ENCODE measurements around the gene GINS2.

Gene GINS2

DNA sequence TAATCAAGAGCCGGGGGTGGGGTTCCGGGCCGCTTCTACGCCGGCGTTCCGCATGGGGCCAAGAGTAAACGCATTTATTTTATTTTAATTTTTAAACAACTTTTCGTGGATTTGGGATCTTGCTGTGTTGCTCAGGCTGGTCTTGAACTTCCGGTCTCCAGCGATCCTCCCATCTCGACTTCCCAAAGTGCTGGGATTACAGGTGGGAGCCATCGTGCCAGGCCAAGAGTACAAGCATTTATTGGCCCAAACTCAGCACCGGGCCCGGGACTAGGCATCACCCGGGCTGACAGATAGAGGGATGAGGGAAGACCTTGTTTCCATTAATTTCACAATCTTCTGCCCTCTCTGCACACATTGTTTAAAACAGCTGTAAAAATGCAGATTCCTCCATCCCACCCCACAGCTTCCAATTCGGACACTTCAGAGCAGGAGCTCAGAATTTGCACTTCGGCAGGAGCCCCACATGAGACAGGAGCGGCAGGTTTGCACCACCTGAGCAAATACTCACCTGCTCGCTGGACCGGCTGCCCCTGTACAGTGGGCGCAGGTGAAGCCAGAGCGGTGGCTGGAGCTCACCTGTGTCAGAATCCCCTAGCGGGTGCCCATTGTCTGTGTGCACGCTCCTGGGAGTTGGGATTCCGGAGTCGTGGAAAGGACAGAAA lies 663 bp upstream of the GINS2 start:
- no peak for DNase-seq

DNA sequence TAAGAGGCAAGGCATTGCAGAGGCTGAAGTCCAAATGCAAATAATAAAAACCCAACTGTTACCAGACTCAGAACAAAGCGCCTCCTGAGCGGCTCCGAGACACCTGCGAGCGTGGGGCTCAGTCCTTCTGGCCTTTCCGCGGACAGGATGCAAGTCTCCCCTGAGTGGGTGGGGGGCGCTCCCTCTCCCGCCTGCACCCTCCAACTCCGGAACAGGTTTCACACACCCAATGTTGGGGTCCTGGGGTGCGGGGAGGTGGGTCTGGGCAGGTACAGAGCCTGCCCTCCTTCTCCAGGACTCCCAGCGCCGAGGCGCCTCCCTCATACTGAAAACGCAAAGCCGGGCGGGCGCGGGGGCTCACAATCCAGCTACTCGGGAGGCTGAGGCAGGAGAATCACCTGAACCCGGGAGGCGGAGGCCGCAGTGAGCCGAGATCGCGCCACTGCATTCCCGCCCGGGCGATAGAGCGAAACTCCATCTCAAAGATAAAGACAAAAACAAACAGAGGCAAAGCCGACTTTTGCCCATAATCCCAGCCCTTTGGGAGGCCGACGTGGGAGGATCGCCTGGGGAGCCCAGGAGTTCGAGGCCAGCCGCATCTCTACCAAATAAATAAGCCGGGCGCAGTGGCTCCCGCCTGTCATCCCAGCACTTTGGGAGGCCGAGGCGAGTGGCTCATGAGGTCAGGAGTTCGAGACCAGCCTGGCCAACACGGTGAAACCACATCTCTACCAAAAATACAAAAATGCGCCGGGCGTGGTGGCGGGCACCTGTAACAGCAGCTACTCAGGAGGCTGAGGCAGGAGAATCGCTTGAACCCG lies 893 bp downstream of the GINS2 start:
- no peak for DNase-seq

GRCh38 chr16:85686912-85687591 lies 1.7 kb downstream of the GINS2 start:
- no peak for DNase-seq

DNA sequence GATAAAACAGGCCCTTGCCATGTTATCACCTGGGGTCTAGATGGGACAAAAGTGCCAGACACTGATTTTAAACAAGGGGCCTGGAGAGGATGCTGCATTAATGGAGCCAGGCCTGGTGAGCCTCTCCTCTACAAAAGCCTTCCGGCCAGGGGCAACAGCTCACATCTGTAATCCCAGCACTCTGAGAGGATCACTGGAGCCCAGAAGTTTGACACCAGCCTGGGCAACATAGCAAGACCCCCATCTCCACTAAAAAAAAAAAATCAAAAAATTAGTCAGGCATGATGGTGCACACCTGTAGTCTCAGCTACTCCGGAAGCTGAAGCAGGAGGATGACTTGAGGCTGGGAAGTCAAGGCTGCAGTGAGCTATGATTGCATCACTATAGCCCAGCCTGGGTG lies 3.5 kb downstream of the GINS2 start:
- no peak for DNase-seq

GRCh38 chr16:85683363-85683762 lies 5.4 kb downstream of the GINS2 start:
- DNase-seq, result no peak

GRCh38 chr16:85682516-85682915 lies 6.2 kb downstream of the GINS2 start:
- no peak for DNase-seq

- DNase-seq, result no peak
Measured at GRCh38 chr16:85681255-85681654, 7.5 kb downstream of the GINS2 start.

- DNase-seq, result no peak
Measured at GRCh38 chr16:85680352-85680944, 8.3 kb downstream of the GINS2 start.

GRCh38 chr16:85679870-85680269 lies 8.9 kb downstream of the GINS2 start:
- DNase-seq, result no peak

GRCh38 chr16:85678821-85679220 lies 9.9 kb downstream of the GINS2 start:
- DNase-seq, result no peak

DNA sequence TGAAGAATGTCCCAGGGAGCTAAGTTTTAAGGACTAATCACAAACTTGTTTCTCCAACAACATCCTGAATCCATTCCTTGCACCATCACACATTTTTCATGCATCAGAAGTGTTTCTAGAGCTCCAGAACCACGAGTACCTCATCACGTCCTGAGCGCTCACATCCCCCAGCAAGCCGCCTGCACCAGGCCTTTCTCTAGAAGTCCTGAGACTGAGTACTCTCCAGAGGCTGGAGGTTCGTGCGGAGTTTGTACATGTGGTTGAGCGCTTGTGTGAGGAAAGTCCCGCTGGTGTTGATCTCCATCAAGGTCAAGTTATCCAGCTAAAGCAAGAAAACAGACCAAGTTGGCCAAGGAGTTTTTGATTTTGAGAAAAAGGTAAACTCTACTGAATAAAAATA lies 10.7 kb downstream of the GINS2 start:
- DNase-seq, result no peak

GRCh38 chr16:85677383-85677967 lies 11.3 kb downstream of the GINS2 start:
- no peak for DNase-seq

DNA sequence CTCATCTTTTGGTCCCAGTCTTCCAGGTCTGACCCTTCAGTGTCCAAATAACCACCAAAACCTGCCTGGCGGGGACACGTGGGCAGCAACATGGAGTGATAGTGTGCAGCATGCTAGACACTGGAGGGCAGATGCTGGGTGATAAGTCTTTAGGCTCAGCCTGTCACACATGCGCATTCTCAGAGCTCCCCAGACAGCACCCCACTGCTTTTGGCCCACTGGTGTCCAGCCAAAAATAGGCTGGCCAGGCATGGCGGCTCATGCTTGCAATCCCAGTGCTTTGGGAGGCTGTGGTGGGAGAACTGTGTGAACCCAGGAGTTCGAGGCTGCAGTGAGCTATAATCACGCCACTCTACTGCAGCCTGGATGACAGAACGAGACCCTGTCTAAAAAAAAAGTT lies 12.3 kb downstream of the GINS2 start:
- DNase-seq, result no peak

- DNase-seq, result no peak
Measured at GRCh38 chr16:85675251-85675874, 13.4 kb downstream of the GINS2 start.

DNA sequence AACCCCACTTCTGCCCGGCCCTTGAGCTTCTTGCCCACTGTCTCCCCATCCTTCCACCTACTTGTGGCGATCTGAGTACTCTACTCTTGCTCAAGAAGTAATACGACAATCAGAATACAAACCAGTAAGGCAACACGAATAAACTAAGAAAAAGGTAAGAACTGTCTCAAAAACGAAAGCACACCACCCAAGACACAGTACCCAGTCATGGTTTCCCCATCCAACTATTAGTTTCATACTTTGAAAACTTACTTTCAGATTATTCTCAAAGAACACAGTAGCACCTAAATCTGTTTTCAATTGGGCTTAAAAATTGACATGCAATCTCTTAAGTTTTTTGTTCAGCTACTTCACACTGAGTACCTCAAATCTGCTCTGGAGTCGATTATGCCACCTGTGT lies 13.9 kb downstream of the GINS2 start:
- DNase-seq, result no peak

GRCh38 chr16:85674418-85674755 lies 14.4 kb downstream of the GINS2 start:
- DNase-seq, result no peak

DNA sequence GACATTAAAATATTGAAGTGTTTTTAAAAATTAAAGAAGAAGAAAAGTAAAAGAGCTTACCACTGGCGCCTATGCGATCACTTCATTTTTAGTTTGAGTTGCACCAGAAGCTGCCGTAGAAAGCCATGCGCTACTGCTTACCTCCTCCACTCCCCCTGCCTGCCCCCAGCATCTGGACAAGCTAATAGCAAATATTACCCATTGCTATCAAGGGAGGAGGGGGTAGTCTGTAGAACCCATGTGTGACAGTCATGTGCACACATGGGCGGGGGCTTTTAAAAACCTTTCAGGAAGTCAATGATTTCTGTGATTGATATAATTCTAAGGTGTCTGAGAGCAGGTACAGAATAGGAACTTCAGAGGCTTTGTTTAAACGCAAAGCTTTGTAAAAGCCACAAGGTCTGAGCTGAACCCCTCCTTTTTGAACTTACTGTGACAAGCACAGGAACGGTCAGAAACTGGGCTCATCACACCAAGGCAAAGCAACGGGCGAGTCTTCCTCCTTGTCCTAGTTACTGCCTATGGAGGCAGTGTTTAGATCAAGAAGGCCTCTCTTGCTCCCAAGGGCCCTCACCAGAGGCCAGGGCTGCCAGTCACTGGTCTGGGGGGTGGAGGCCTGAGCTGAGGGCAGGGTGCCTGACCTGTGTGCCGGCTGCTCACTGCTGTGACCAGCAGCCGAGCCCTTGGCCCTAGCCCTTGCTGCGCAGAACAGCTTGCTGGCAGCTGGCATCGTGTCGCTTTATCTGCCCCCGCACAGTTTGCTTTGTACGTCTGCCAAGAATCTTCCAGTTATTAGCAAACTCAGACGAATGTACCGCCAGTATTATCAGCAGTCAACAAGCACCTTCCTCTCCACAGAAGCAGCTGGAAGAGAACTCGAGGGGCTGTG lies 15.0 kb downstream of the GINS2 start:
- DNase-seq, result no peak

- no peak for DNase-seq
Measured at GRCh38 chr16:85670840-85671239, 17.9 kb downstream of the GINS2 start.

DNA sequence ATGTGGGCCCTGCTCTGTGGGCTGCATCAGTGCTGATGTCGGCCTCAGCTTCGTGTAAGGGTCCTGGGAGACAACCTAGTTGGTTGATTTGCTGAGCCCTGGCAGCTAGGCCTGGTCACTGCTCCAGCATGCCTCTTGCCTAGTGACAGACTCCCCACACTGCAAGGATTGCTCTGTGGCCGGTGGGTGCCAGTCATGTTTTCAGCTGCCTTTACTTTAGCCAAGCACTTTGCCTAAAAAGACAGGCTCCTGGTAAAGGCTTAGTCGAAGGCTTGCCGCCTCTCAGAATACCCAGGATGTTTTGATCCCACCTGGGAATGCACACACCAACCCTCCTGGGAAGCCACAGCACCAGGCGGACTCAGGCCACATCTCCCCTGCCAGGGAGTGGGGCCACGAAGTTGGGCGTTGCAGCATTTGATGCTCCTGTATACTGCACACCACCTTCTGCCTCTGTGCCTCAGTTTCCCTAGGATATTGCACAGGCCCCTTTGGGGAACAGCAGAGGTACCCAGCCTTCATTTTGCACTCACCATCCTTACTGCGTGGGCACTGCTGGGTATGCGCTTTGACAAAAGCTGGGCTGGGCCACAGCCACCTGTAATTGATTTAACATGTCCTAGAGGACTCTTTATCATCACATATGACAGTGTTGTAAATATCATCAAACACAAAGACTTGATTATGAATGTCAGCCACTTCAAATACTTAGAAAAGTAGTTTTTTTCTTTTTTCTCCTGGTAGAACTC lies 19.9 kb downstream of the GINS2 start:
- no peak for DNase-seq

- no peak for DNase-seq
Measured at GRCh38 chr16:85667841-85668413, 20.8 kb downstream of the GINS2 start.

DNA sequence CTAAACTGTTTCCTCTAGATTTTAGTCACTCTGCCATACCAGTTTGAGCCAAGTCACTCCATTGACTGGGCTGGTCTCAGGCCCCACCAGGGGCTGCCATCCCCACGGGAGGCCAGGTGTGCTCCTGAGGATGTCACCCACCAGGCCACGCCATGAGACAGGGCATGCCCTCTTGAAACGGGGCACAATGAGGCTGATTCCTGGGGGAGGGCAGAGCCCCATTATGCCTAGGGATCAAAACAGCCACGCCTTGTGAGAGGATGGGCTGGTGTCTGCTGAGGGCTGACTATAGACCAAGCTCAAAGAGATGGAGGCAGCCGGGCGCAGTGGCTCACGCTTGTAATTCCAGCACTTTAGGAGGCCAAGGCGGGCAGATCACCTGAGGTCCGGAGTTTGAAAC lies 21.5 kb downstream of the GINS2 start:
- DNase-seq, result no peak
